HG03045 (cell line): ENCODE data around the gene ADGRG2.
"Not testable (repeated sequence)": the region's sequence is repeated elsewhere in the genome, so short reads cannot be mapped to it uniquely, and the experiment has no call there.

Source experiments
- ATAC-seq: cut with Tn5 transposase; IDR thresholded peaks from one replicate; pipeline ENCODE4 v1.9.1; 2021; ENCODE audit warnings: mild to moderate bottlenecking, moderate library complexity; ENCODE audit not compliant: unreplicated experiment

The ADGRG2 gene

DNA sequence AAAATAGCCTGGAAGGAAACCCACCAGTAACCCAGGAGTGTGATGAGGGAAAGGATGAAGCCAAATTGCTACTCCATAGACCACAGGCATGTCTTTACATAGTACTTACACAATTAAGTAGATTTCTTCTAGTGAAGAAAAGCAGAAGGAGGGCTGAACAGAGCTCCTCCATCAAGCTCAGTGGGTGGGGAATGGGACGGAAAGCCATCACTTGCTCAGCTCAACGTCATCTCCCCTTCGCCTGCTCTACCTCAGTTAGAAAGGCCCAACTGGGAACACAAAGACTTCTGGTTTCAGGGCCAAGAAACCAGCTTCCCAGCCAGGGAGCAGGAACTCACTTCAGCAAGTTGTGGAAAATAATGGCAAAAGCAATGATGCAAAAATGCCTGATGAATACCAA is 36.6 kb downstream of the ADGRG2 start:
- ATAC-seq: no peak

- ATAC-seq: no peak
These were observed 46.5 kb downstream of the ADGRG2 start for GRCh38 chrX:19075754-19076153.

- no peak for ATAC-seq
These were observed 49.9 kb downstream of the ADGRG2 start for GRCh38 chrX:19072372-19072771.

GRCh38 chrX:19070555-19070994 is 51.7 kb downstream of the ADGRG2 start:
- no peak for ATAC-seq

- ATAC-seq: not testable (repeated sequence)
These were observed 55.3 kb downstream of the ADGRG2 start for GRCh38 chrX:19066987-19067386.

DNA sequence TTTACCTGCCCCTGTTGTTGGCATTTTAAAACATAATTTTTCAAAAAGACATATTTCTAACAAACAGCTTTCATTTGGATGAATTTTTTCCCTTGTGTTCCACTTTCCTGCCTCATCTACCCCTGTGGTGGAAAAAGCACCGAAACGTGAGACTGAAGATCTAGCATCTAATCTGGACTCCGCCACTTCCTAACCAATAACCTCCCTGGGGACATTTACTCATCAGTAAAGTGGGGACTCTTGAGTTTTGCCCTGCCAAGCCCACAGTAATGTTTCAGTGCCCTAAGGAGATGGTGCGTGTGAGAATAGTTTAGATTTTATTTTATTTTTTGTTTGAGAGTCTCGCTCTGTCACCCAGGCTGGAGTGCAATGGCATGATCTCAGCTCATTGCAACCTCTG is 56.7 kb downstream of the ADGRG2 start:
- no peak for ATAC-seq

DNA sequence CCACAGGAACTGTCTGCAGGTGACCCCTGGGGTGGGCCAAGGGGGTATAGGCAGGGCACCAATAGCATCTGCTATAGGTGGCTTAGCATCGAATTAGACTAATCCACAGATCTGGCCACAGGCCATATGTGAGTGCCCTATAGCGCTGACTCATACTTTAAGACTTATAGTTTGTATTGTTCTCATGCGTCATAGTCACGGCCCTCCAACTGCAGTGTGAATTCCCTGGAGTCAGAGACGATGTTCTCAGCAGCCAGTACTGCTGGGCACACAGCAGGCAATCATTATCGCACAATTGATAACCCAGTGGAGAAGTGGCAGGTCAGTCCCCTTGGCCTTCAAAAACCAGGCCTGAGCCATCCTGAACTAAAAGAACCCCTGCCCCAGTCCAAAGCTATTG is 58.1 kb downstream of the ADGRG2 start:
- ATAC-seq: no peak

DNA sequence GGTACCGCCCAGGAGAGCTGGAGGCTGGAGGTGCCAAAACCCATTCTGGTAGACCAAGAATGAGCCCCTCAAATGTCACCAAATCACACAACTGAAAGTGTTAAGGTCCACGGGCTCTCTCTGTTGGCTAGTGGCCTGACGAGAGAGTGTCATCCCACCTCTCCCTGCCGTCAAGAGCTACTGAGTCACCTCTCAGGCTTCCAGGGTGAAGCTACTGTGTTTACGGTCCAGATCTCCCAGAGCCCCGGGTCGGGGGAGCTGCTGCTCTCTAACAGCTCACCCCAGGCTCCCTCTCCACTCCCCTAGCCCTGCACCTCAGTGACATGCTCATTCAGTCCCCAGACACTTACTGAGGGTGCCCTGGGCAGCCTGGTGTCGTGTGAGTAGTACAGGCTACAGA is 59.2 kb downstream of the ADGRG2 start:
- ATAC-seq: no peak

- no peak for ATAC-seq
These were observed 63.2 kb downstream of the ADGRG2 start for GRCh38 chrX:19059067-19059466.

- ATAC-seq: no peak
These were observed 64.4 kb downstream of the ADGRG2 start for GRCh38 chrX:19057856-19058255.

GRCh38 chrX:19049110-19049509 is 73.2 kb downstream of the ADGRG2 start:
- ATAC-seq: no peak

DNA sequence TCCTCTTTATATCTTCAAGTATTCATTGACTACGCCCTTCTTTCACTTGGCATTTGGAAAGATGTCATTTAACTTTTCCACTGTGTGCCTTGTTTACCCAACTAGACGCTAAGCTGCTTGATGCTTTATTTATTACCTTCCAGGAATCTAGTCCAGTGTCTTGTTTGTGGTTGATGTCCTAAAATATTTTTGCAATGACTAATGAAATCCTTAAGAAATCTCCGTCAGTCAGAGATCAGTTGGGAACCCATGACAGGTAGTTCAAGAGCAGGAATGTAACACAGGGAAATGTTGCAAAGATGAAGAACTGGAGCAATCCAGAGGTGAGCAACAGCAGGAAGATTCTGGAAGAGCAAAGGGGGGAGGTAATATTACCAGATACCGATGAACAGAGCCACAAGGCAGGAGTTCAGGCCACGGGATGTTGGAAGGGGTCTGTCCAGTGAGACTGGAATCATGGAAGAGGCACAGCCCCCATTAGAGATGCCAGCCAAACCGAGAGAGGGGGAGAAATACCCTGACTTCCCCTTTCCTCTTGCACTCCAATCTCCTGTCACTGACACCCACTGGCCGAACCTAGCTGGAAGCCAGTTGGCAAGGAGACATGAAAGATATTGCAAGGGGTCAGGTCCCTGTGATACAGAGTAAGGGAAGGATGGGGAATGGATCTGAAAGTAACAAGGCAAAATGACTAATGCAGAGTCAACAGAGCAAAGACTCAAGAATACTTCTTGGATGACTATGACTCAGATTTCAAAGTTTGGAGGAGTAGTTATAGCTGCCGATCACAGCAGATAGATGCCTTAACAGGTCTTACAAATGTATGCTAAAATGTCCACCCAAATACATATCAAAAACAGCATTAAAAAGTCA is 75.7 kb downstream of the ADGRG2 start:
- no peak for ATAC-seq

DNA sequence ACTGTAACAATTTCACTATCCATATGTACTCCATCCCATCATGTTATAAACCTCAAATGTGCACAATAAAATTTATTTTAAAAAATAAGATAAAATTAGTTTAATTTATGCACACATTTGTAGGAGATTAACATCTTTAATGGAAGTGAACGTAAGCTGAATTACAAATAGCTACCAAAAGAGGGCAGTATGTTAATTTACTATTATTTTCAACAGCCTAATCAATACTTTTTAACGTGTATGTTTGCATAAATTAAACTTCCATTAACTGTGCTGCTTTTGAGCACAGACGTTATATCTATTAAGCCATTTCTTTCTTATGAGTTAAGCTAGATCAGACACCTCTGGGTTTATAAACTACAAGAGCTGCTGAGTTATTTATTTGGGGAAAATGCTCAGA is 81.9 kb downstream of the ADGRG2 start:
- ATAC-seq: no peak

- no peak for ATAC-seq
These were observed 88.2 kb downstream of the ADGRG2 start for GRCh38 chrX:19034025-19034424.

DNA sequence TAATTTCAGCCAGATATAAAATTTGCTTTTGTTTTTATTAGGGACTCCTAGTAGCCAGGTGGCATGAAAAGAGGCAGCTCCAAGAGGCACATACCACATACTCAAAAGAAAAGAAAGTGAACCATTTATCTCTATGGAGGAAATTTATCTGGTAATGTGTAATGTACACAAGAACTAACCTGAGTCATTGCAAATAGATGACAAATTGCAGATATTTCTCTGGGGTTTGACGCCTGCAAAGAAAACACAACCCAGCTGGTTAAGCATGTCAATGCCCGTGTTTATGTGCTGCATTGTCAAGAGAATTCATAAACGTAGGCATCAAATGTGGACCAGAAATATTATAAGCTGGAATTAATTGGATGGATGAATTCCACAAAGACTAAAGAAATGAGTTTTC is 91.5 kb downstream of the ADGRG2 start:
- no peak for ATAC-seq

- no peak for ATAC-seq
These were observed 93.7 kb downstream of the ADGRG2 start for GRCh38 chrX:19028560-19028959.

DNA sequence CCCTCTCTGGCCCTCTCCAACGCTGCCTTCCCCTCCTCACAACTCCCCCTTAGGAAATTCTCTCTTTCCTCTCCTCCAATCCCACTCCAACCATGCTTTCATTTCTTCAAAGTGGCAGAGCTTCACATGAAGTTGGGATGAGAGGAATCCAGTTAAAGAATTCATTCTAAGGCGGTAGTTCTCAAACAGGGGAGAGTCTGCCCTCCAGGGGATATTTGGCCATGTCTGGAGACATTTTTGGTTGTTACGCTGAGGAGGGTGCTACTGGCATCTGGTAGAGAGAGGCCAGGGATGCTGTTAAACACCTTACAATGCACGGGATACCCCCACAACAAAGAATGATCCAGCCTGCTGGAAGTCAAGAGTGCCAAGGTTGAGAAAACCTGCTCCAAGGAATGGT is 97.9 kb downstream of the ADGRG2 start:
- ATAC-seq: no peak

GRCh38 chrX:19019996-19020395 is 102.3 kb downstream of the ADGRG2 start:
- no peak for ATAC-seq

GRCh38 chrX:19017271-19017670 is 105.0 kb downstream of the ADGRG2 start:
- ATAC-seq: no peak

GRCh38 chrX:19016614-19017013 is 105.7 kb downstream of the ADGRG2 start:
- not testable (repeated sequence) for ATAC-seq

GRCh38 chrX:19007868-19008267 is 114.4 kb downstream of the ADGRG2 start:
- ATAC-seq: no peak

- no peak for ATAC-seq
These were observed 115.3 kb downstream of the ADGRG2 start for GRCh38 chrX:19007011-19007410.

DNA sequence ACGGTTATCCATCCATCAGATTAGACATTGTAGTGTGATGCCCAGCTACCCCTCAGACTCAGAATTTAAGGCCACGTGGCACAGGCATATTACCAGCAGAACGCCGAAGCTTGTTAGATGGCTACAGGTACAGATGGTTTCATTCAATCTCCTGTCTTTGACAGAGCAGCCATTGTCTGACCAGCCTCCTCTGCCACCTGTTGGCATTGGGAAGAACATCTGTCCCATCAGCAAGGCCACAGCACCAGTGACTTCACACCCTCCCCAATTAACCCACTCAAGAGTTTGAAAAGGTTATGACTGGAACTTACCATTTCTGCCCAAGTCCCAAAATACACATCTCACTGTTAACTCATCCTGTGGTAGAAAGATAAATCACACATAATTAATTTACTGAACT is 116.4 kb downstream of the ADGRG2 start:
- no peak for ATAC-seq
